HG02588 (cell line): ENCODE measurements around the gene KIF1B.
"Not testable (repeated sequence)": the region's sequence is repeated elsewhere in the genome, so short reads cannot be mapped to it uniquely, and the experiment has no call there.

Source experiments
- ATAC-seq: cut with Tn5 transposase; IDR thresholded peaks from one replicate; pipeline ENCODE4 v1.9.1; 2021; ENCODE audit warnings: mild to moderate bottlenecking, moderate library complexity; ENCODE audit not compliant: unreplicated experiment

Gene KIF1B

GRCh38 chr1:10236405-10237156, 26.2 kb downstream of the KIF1B start:
- ATAC-seq = no peak

GRCh38 chr1:10237157-10237539, 26.8 kb downstream of the KIF1B start:
- ATAC-seq = no peak

DNA sequence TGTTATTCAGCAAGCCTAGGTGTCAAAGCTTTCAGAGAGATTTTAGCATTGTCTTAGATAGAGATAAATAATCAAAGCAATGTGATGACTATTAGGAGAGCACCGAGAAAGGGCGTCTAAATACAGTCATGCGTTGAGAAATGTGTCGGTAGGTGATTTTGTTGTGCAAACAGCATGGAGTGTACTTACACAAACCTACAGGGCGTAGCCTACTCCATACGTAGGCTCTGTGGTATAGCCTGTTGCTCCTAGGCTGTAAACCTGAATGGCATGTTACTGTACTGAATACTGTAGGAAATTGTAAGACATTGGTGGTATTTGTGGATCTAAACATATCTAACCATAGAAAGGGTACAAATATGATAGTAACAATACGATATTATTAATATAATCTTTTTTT, 31.8 kb downstream of the KIF1B start:
- no peak for ATAC-seq

DNA sequence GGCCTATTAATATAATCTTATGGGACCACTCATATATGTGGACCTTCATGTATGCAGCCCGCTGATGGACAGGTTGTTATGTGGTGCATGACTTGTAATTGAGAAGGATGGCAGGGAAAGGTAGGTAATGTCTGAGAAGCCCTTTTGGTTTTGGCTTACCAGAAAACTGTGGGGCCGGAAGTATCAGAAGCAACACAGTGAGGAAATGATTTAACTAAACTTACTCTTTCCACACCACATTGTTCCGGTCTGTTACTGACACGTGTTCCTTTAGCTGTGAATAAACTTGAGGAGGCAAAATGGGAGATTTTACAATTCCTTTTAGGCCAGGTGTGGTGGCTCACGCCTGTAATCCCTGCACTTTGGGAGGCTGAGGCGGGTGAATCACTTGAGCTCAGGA, 32.4 kb downstream of the KIF1B start:
- ATAC-seq = no peak

DNA sequence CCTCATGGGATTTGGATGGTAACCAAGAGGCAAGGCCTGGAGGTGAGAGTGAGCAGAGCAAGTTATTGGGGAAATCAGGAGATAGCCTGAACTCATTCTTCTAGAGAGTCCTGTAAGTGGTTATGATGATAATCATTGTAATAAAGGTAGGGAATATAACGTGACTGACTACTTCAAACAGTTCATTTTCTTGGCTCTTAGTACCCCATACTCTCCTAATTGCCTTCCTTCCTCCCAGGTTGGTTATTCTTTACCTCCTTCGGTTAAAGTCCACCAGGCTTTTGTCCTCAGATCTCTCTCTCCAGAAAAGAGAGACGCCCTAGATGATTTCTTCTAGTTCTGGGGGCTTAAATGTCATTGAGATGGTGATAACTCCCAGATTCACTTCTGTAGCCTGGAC, 35.3 kb downstream of the KIF1B start:
- ATAC-seq = no peak

DNA sequence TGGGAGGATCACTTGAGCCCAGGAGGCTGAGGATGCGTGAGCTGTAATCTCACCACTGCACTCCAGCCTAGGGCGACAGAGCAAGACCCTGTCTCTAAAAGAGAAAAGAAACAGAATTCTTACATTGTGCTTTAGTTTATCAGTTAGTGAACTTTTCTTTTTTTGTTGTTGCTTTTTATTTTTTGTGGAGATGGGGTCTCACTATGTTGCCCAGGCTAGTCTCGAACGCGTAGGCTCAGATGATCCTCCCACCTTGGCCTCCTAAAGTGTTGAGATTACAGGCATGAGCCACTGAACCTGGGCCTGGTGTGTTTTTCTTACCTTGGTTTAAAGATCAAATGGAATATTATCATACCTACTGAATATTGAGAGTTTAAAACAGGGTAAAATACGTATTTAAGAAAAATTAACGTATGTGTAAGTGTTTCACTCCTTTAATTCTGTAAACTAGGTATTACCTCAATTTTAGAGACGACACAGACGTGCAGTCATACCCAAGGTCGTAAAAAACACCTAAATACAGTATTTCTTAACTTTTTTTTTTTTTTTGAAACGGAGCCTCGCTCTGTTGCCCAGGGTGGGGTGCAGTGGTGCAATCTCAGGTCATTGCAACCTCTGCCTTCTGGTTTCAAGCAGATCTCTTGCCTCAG, 39.6 kb downstream of the KIF1B start:
- ATAC-seq = no peak

- ATAC-seq = no peak
These were observed 40.3 kb downstream of the KIF1B start for GRCh38 chr1:10250663-10251062.

DNA sequence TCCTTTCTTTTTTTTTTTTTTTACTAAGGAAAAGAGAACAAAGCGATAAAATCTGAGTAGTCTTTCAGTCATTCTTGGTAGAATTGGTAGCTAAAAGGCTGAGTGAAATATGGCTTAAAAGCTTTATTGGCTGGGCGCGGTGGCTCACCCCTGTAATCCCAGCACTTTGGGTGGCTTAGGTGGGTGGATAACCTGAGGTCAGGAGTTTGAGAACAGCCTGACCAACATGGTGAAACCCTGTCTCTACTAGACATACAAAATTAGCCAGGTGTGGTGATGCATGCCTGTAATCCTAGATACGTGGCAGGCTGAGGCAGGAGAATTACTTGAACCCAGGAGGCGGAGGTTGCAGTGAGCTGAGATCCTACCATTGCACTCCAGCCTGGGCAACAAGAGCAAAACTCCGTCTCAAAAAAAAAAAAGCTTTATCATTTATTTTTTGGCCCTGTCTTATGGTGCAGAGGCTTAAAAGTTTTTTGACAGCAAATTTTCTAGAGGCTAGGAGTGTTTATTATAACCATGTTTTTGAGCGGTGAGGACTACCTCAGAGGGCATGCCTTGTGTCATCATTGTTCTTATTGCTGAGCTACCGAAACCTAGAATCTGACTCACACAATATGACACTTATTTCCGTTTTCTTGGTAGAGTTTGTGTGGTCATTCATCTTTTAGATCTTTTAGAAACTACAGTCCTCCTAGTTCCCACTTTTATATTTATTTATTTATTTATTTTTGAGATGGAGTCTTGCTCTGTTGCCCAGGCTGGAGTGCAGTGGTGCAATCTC, 41.1 kb downstream of the KIF1B start:
- ATAC-seq = not testable (repeated sequence)

GRCh38 chr1:10252508-10252907, 42.1 kb downstream of the KIF1B start:
- ATAC-seq = no peak

DNA sequence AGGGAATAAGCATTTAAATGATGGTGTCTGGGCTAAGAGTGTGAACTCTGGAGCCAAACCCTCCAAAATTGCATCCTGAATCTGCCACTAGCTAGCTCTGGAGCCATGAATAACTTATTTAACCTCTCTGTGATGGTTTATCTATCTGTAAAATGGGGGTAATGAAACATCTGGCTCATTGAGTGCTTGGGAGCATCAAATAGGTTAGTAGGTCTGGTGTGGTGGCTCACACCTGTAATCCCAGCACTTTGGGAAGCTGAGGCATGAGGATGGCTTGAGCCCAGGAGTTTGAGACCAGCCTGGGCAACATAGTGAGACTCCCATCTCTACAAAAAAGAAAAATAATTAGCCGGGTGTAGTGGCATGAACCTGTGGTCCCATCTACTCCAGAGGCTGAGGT, 42.8 kb downstream of the KIF1B start:
- ATAC-seq = no peak

- no peak for ATAC-seq
These were observed 43.4 kb downstream of the KIF1B start for GRCh38 chr1:10253755-10254154.

DNA sequence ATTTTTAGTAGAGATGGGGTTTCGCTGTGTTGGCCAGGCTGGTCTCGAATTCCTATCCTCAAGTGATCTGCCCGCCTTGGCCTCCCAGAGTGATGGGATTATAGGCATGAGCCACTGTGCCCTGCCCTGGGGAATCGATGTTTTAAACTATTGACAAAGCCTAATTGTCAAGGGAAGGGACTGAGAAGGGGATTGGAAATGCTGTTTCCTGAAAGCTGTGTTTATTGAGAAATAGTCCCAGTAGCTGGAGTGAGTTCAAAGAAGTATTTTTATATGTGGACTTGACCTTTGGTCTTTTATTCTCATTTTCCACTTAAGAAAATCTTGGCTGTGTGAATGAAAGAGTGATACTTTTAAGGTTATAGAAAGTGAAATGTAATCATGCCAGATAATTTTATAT, 47.5 kb downstream of the KIF1B start:
- ATAC-seq = no peak

- not testable (repeated sequence) for ATAC-seq
These were observed 49.2 kb downstream of the KIF1B start for GRCh38 chr1:10259547-10259946.

DNA sequence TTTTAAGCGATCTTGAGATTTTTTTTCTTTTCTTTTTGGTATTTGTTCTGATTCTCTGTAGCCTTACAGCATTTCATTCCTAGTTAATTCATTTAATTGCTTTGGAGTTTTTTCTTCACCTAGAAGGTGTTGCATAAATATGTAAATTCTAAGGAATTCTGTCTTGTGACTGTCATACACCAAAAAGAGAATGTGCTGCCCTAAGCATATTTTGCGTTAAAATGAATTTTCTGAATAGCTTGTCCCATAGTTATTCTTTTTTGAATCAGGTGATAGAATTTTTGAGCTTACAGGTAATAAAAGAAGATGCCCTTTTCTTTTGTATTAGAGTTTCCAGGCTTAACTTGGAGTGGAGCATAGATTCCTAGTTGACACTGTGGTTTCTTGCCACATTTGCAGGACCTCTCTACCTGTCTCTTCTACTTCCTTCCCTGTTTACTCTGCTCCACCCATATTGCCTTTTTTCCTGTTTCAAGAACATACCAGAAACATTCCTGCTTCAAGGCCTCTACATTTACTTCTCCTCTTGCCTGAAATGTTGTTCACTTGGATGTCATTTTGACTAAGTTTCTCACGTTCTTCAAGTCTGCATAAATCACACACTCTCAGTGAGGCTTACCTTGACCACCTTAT, 53.2 kb downstream of the KIF1B start:
- no peak for ATAC-seq

DNA sequence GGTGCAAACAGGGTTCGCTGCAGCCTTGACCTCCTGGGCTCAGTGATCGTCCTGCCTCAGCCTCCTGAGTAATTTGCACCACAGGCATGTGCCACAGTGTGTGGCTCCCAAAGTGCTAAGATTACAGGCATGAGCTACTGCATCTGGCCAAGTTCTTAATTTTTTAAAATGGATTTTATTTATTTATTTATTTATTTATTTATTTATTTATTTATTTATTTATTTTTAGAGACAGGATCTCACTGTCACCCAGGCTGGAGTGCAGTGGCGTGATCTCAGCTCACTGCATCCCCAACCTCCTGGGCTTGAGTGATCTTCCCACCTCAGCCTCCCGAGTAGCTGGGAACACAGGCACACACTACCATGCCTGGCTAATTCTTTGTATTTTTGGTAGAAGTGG, 54.7 kb downstream of the KIF1B start:
- no peak for ATAC-seq

DNA sequence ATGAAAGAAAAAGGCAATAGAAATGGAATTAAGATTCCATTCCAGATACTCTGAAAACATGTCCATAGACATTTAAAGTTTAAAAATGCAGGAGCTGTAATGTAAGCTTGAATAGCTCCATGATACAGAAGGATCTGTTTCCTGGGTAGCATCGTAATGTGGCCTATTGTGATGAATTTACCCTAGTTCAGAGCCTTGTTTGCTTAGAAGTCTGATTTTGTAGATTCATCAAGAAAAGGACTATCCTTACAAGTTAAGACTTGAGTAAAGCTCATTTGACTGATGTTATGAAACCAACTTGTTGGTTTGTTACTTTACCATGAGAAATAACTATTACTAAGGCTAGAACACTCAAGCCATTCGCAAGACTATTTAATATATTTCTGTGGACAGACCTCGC, 55.5 kb downstream of the KIF1B start:
- ATAC-seq = no peak

DNA sequence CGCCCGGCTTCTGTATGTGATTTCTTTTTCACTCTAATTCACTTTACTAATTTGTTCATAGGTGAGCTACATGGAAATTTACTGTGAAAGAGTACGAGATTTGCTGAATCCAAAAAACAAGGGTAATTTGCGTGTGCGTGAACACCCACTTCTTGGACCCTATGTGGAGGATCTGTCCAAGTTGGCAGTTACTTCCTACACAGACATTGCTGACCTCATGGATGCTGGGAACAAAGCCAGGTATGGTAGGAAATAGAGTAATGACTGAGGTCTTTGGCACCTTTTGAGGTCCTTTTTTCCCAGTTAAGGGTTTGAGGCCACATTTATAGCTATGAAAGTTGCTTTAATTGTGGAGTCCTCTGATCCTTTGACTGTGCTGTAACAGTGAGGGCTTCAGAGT, 56.9 kb downstream of the KIF1B start:
- ATAC-seq = no peak

DNA sequence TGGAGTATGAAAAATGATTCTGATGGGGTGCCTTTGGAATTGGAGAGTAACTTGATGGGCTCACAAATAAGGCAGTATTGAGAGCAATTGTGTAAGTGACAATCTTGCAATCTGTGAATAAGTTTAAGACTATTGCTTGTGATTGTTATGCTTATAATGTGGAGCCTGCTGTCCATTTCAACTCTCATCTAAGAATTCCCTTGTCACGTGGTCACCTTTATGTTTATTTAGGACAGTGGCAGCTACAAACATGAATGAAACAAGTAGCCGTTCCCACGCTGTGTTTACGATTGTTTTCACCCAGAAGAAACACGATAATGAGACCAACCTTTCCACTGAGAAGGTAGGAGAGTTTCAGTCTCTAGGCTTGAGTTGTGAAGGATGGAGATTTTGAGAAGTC, 57.6 kb downstream of the KIF1B start:
- no peak for ATAC-seq

GRCh38 chr1:10271090-10271489, 60.7 kb downstream of the KIF1B start:
- ATAC-seq = no peak

- no peak for ATAC-seq
These were observed 61.5 kb downstream of the KIF1B start for GRCh38 chr1:10271869-10272268.

- ATAC-seq = no peak
These were observed 61.9 kb downstream of the KIF1B start for GRCh38 chr1:10272274-10272673.

DNA sequence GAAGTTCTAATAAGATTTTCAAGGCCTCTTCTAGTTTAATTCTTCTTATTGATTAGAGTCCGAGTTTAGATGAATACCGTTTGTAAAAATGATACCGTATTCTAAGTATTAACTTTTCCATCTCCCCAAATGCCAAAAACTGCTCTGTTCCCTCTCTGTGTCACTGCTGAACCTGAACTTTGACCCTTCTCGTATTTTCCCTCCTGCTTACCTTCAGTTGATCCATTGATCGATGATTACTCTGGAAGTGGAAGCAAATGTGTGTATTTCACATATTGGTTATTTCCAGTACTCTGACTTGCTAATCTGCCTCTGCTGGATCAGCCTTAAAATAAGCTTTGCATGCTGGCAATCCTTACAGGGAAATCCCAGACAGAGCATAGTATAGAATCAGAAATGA, 68.5 kb downstream of the KIF1B start:
- ATAC-seq = no peak
